HG02938 (cell line): Measurements from ENCODE around the gene AGRP.

Experiments
- ATAC-seq: cut with Tn5 transposase; IDR thresholded peaks from one replicate; pipeline ENCODE4 v1.9.1; 2021; ENCODE audit warnings: mild to moderate bottlenecking, moderate library complexity; ENCODE audit not compliant: unreplicated experiment

AGRP gene

GRCh38 chr16:67445913-67446907 lies 37.1 kb downstream of the AGRP start:
- no peak for ATAC-seq

- no peak for ATAC-seq
These were observed 37.9 kb downstream of the AGRP start for GRCh38 chr16:67445441-67445912.

- no peak for ATAC-seq
These were observed 38.3 kb downstream of the AGRP start for GRCh38 chr16:67445126-67445426.

- ATAC-seq: no peak
These were observed 38.9 kb downstream of the AGRP start for GRCh38 chr16:67444259-67445125.

- no peak for ATAC-seq
These were observed 40.1 kb downstream of the AGRP start for GRCh38 chr16:67443265-67443664.

- ATAC-seq: no peak
These were observed 40.6 kb downstream of the AGRP start for GRCh38 chr16:67442581-67443255.

- ATAC-seq: no peak
These were observed 41.4 kb downstream of the AGRP start for GRCh38 chr16:67441907-67442306.

GRCh38 chr16:67441271-67441753 lies 42.0 kb downstream of the AGRP start:
- ATAC-seq: no peak

- ATAC-seq: no peak
These were observed 44.4 kb downstream of the AGRP start for GRCh38 chr16:67438824-67439393.

GRCh38 chr16:67438098-67438791 lies 45.1 kb downstream of the AGRP start:
- ATAC-seq: no peak

GRCh38 chr16:67437513-67437912 lies 45.8 kb downstream of the AGRP start:
- ATAC-seq: no peak

- ATAC-seq: no peak
These were observed 46.6 kb downstream of the AGRP start for GRCh38 chr16:67436640-67437193.

- ATAC-seq: no peak
These were observed 47.6 kb downstream of the AGRP start for GRCh38 chr16:67435758-67436164.

GRCh38 chr16:67433131-67433719 lies 50.1 kb downstream of the AGRP start:
- no peak for ATAC-seq
